ENCODE data around the gene UBE2K.

DNA sequence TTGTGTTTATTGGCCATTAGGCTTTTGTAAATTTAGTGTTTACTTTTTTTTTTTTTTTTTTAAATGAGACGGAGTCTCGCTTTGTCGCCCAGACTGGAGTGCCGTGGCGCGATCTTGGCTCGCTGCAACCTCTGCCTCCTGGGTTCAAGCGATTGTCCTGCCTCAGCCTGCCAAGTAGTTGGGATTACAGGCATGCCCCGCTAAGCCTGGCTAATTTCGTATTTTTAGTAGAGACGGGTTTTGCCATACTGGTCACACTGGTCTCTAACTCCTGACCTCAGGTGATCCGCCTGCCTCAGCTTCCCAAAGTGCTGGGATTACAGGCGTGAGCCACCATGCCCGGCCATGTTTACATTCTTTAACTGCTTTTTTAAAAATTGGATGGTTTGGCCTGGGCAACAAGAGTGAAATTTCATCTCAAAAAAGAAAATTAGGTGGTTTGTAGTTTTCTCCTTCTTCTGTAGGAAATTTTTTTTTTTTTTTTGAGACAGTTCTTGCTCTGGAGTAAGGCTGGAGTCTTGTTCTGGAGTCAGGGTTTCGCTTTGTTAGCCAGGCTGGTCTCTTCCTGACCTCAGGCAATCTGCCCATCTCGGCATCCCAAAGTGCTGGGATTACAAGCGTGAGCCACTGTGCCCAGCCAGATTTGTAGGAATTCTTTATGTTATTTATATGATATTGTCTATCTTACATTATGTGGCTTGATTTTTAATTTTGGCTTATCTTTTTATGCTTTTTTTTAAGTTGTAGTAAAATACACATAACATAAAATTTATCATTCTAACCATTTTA, 15.1 kb downstream of the UBE2K start:
- TF ChIP-seq EZH2 (IDR thresholded peaks at IDR 0.05; ENCODE audit: borderline replicate concordance, insufficient read depth, low read depth, low read length, poor library complexity, severe bottlenecking) = no peak
- TF ChIP-seq, protein P1, sequence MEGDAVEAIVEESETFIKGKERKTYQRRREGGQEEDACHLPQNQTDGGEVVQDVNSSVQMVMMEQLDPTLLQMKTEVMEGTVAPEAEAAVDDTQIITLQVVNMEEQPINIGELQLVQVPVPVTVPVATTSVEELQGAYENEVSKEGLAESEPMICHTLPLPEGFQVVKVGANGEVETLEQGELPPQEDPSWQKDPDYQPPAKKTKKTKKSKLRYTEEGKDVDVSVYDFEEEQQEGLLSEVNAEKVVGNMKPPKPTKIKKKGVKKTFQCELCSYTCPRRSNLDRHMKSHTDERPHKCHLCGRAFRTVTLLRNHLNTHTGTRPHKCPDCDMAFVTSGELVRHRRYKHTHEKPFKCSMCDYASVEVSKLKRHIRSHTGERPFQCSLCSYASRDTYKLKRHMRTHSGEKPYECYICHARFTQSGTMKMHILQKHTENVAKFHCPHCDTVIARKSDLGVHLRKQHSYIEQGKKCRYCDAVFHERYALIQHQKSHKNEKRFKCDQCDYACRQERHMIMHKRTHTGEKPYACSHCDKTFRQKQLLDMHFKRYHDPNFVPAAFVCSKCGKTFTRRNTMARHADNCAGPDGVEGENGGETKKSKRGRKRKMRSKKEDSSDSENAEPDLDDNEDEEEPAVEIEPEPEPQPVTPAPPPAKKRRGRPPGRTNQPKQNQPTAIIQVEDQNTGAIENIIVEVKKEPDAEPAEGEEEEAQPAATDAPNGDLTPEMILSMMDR (IDR thresholded peaks at IDR 0.05) = no peak
